ENCODE measurements around the gene HDAC11. TPM values are rescaled to one million over a fixed set of nuclear protein-coding genes. Genes with fewer than 3 reads are reported as not detected.

HDAC11 gene
- total and polyA plus RNA-seq, 3 donors from 2014 or later = 33.1 to 97.7 (median 81.9) TPM

- intact Hi-C loops (cut with DNase I; ENCODE audit: low total_unique reads) = no loop called here
- H3K4me3 ChIP-seq = no peak overlapping the region
- H3K9me3 ChIP-seq = no peaks in the 10 kb centered on the region
- H3K4me1 ChIP-seq = peaks cover 28% of the 10 kb centered on the region
- H3K27ac ChIP-seq = no peak overlapping the region
- 69 to 74% methylated on average over 3 to 5 of the region's 5 CpGs for WGBS, 2 donors
- peak; percentile 59 for DNase-seq
- H3K36me3 ChIP-seq (ENCODE audit: low read depth, missing control alignments) = no peaks in the 10 kb centered on the region
- no peaks in the 10 kb centered on the region for H3K27me3 ChIP-seq
- TF ChIP-seq, protein P1, sequence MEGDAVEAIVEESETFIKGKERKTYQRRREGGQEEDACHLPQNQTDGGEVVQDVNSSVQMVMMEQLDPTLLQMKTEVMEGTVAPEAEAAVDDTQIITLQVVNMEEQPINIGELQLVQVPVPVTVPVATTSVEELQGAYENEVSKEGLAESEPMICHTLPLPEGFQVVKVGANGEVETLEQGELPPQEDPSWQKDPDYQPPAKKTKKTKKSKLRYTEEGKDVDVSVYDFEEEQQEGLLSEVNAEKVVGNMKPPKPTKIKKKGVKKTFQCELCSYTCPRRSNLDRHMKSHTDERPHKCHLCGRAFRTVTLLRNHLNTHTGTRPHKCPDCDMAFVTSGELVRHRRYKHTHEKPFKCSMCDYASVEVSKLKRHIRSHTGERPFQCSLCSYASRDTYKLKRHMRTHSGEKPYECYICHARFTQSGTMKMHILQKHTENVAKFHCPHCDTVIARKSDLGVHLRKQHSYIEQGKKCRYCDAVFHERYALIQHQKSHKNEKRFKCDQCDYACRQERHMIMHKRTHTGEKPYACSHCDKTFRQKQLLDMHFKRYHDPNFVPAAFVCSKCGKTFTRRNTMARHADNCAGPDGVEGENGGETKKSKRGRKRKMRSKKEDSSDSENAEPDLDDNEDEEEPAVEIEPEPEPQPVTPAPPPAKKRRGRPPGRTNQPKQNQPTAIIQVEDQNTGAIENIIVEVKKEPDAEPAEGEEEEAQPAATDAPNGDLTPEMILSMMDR (IDR thresholded peaks at IDR 0.05) = no peak
- TF ChIP-seq POLR2A (IDR thresholded peaks at IDR 0.05) = no peak
Measured at GRCh38 chr3:13543253-13543652, 63.1 kb downstream of the HDAC11 start.

DNA sequence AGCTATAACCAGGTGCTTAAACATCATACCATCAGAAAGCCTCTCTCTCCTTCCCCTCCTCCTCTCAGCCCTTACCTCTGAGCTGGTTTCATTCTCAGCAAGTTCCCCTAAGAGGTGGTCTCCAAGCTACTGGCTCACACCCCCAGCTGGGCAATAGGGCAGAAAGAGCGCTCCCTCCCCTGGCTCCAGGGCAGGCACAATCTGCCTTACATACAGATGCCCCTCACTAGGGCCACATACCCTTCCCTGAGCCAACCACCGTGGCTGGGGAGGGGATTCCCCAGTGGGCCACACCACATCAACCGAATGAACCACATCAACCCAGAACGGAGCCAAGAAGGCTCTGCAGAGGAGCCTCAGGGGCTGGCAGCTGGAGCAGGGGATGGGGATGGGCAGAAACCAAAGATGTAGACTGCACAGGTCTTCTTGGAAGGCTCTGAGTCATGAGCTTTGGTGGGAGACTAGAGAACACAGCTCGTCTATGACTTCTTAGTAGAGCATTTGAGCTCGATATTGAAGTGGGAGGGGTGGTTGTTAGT is 64.3 kb downstream of the HDAC11 start:
- Histone ChIP-seq H3K4me3 (no peak overlapping the region), H3K9me3 (no peaks in the 10 kb centered on the region), H3K27me3 (no peaks in the 10 kb centered on the region), H3K27ac (no peak overlapping the region), H3K36me3 (ENCODE audit: low read depth, missing control alignments) (no peaks in the 10 kb centered on the region), H3K4me1 (peaks cover 32% of the 10 kb centered on the region)
- intact Hi-C loops (cut with DNase I; ENCODE audit: low total_unique reads) = no loop called here
- 75 to 76% methylated on average over 4 to 6 of the region's 6 CpGs for WGBS, 2 donors
- TF ChIP-seq POLR2A (IDR thresholded peaks at IDR 0.05) = no peak
- TF ChIP-seq, protein P1 (IDR thresholded peaks at IDR 0.05) = no peak
- no peak for DNase-seq

GRCh38 chr3:13544951-13545651 is 65.0 kb downstream of the HDAC11 start:
- TF ChIP-seq POLR2A (IDR thresholded peaks at IDR 0.05) = no peak
- no peak overlapping the region for H3K27ac ChIP-seq
- H3K27me3 ChIP-seq = no peaks in the 10 kb centered on the region
- intact Hi-C loops (cut with DNase I; ENCODE audit: low total_unique reads) = no loop called here
- WGBS, 2 donors = 67 to 70% methylated on average over 9 of the region's 9 CpGs
- H3K4me3 ChIP-seq = no peak overlapping the region
- peaks cover 31% of the 10 kb centered on the region for H3K4me1 ChIP-seq
- no peaks in the 10 kb centered on the region for H3K9me3 ChIP-seq
- DNase-seq = no peak
- no peaks in the 10 kb centered on the region for H3K36me3 ChIP-seq (ENCODE audit: low read depth, missing control alignments)

DNA sequence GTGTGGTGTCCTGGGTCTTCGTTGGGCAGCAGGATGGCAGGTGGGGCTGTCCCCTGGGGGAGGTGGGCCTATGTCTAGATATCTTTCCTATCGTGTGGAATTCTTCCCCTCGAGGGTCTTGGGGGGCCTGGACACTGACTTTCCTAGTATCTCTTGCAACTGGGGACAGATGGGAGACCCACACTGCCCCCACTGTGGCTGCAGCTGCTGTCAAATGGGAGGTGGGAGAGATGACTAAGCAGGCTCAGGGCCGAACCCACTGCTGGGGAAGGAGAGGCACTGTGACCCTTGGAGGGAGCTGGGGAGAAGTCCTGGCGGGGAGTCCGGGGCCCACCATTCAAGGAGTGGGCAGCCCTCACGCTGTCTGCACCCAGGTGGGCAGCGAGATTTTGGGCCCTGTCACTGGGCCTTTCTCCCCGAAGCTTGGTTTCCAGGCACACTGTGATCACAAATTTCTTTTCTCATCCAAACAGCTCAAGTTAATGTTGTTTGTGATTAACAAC is 65.9 kb downstream of the HDAC11 start:
- 81 to 82% methylated on average over 5 to 9 of the region's 9 CpGs for WGBS, 2 donors

GRCh38 chr3:13546667-13547171 is 66.6 kb downstream of the HDAC11 start:
- Histone ChIP-seq H3K9me3 (no peaks in the 10 kb centered on the region), H3K27me3 (no peaks in the 10 kb centered on the region), H3K27ac (peak overlapping the region; percentile 29 to 62), H3K4me3 (no peak overlapping the region), H3K4me1 (peaks cover 32% of the 10 kb centered on the region), H3K36me3 (ENCODE audit: low read depth, missing control alignments) (no peaks in the 10 kb centered on the region)
- DNase-seq = peak; percentile 89
- 28 to 33% methylated on average over 9 of the region's 9 CpGs for WGBS, 2 donors
- intact Hi-C loops (cut with DNase I; ENCODE audit: low total_unique reads) = no loop called here
- TF ChIP-seq, protein P1 (IDR thresholded peaks at IDR 0.05) = no peak
- TF ChIP-seq POLR2A (IDR thresholded peaks at IDR 0.05) = no peak

More for the DNA sequence above, 65.9 kb downstream of the HDAC11 start:
- no peak overlapping the region for H3K4me3 ChIP-seq
- H3K27ac ChIP-seq = peak overlapping the region in 1 of 2 donors; percentile 62
- H3K9me3 ChIP-seq = no peaks in the 10 kb centered on the region
- no peak for DNase-seq
- intact Hi-C loops (cut with DNase I; ENCODE audit: low total_unique reads) = no loop called here
- TF ChIP-seq, protein P1 (IDR thresholded peaks at IDR 0.05) = no peak
- TF ChIP-seq POLR2A (IDR thresholded peaks at IDR 0.05) = no peak
- peaks cover 32% of the 10 kb centered on the region for H3K4me1 ChIP-seq
- no peaks in the 10 kb centered on the region for H3K27me3 ChIP-seq
- no peaks in the 10 kb centered on the region for H3K36me3 ChIP-seq (ENCODE audit: low read depth, missing control alignments)
